ENCODE results near the gene GJA1.

DNA sequence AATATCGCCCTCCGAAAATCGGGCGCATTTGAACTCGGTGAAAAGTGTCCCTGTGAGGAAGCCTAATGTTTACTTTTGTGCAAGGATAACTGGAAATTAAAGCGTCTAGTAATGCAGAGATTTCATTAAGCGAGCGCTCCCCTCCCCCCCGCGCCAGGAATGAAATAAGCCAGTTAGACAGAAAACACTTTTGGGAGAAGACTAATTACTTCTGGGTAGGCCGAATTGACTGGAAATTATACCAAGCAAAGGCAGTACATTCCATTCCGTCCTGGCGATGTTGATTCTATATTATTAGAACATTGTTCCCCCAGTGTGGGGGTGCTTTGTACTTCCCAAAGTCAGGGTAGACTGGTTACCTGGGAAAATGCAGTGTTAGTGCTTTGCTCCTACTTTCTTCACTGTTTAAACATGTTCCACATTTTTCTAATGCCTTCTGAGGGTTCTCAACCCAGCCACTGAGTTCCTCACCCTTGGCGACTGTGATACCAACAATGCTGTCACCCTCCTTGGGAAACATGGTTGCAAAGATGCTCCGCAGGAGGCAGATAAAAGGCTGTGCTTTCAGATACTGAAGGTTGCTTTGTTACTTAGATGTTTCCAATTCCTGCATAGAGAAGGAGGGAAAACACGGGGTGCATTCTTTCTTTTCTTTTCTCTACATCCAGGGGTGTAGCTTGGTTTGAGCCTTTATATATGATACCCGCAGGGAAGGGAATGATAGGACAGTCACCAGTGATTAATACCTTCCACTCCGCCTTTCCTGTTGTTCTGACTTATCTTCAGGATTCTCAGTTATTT is 2.6 kb downstream of the GJA1 start:
- TF ChIP-seq, protein P1, sequence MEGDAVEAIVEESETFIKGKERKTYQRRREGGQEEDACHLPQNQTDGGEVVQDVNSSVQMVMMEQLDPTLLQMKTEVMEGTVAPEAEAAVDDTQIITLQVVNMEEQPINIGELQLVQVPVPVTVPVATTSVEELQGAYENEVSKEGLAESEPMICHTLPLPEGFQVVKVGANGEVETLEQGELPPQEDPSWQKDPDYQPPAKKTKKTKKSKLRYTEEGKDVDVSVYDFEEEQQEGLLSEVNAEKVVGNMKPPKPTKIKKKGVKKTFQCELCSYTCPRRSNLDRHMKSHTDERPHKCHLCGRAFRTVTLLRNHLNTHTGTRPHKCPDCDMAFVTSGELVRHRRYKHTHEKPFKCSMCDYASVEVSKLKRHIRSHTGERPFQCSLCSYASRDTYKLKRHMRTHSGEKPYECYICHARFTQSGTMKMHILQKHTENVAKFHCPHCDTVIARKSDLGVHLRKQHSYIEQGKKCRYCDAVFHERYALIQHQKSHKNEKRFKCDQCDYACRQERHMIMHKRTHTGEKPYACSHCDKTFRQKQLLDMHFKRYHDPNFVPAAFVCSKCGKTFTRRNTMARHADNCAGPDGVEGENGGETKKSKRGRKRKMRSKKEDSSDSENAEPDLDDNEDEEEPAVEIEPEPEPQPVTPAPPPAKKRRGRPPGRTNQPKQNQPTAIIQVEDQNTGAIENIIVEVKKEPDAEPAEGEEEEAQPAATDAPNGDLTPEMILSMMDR (optimal IDR thresholded peaks at IDR 0.05 in 1 of 3, IDR thresholded peaks at IDR 0.05 in 1 of 3, conservative IDR thresholded peaks at IDR 0.05 in 1 of 3; ENCODE audit: extremely low read depth in 1 of 3, insufficient read depth in 2 of 3, low read length in 3 of 3) = no peak
- TF ChIP-seq EZH2 (IDR thresholded peaks at IDR 0.05; ENCODE audit: low read length) = no peak

All from keratinocyte (primary cell).